ENCODE data around the gene HIVEP1.

DNA sequence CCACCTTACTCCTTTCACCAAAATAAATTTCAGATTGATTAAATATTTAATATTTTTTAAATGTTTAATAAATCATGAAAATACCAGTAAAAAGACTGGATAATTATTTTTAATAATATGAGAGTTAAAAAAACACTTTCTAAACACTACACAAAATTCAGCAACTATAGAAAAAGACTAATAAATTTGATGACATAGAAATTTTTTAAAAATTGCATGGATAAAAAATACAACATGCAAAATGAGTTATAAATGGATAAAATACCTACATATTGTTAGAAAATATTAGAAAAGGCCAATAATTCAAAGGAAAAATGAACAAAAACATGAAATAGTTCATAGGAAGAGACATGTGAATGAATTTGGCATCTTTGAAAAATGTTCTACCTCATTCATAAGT lies 177.0 kb downstream of the HIVEP1 start:
- TF ChIP-seq, protein P1, sequence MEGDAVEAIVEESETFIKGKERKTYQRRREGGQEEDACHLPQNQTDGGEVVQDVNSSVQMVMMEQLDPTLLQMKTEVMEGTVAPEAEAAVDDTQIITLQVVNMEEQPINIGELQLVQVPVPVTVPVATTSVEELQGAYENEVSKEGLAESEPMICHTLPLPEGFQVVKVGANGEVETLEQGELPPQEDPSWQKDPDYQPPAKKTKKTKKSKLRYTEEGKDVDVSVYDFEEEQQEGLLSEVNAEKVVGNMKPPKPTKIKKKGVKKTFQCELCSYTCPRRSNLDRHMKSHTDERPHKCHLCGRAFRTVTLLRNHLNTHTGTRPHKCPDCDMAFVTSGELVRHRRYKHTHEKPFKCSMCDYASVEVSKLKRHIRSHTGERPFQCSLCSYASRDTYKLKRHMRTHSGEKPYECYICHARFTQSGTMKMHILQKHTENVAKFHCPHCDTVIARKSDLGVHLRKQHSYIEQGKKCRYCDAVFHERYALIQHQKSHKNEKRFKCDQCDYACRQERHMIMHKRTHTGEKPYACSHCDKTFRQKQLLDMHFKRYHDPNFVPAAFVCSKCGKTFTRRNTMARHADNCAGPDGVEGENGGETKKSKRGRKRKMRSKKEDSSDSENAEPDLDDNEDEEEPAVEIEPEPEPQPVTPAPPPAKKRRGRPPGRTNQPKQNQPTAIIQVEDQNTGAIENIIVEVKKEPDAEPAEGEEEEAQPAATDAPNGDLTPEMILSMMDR (conservative IDR thresholded peaks at IDR 0.05; ENCODE audit: low read length), result no peak
- TF ChIP-seq EZH2phosphoT487 (IDR thresholded peaks at IDR 0.05; ENCODE audit: borderline replicate concordance, low read depth, low read length), result no peak
